ENCODE results near the gene LARGE1. TPM values are rescaled to one million over a fixed set of nuclear protein-coding genes. Genes with fewer than 3 reads are reported as not detected.

The LARGE1 gene
- total and polyA plus RNA-seq, 2 of the 8 experiments (the other 6 are each of a cell fraction or from before 2014, with no cell fraction given) = 43.7 to 83.0 TPM

DNA sequence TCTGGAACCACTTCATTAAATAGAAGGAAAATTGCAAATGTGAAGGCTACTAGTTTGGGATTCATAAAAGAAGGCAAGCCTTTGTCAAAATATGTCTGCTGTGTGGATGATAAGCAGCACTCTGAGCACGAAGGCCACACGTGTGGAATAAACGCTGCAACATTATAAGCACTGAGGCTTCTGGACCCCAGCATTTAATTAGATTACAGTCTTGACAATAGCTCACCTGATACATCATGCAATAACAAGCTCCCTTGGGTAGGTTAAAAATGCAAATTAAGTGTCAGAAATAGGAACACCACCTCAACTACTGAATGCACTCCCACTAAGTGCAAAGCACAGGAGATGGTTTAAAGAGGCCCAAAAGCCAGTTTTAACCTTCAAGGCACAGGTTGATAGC, 179.3 kb downstream of the LARGE1 start:
- Histone ChIP-seq H3K36me3 (ENCODE audit: control insufficient read depth in 2 of 4, insufficient read depth in 4 of 4, low read length in 3 of 4) (0 out of 8 replicates have a peak, but pooled peaks cover 0 to 5% (median 0%) of the 10 kb centered on the region in 4 experiments), H2AK5ac (ENCODE audit: low read depth, low read length) (no peak overlapping the region), H3K27me3 (replicated peaks in 1 of 4; ENCODE audit: control insufficient read depth in 3 of 4, extremely low read depth in 1 of 4, insufficient read depth in 3 of 4, low read length in 3 of 4) (no peaks in the 10 kb centered on the region), H4K8ac (ENCODE audit: extremely low read depth, insufficient read depth, low read length) (no peak overlapping the region), H2AFZ (ENCODE audit: low read length) (no peak overlapping the region), H4K5ac (ENCODE audit: insufficient read length, low read depth, low read length) (no peak overlapping the region), H3K23me2 (ENCODE audit: low read depth, low read length) (no peaks in the 10 kb centered on the region), H2BK12ac (ENCODE audit: low read depth, low read length) (no peak overlapping the region), H2BK20ac (ENCODE audit: low read length) (no peak overlapping the region), H3K4me3 (ENCODE audit: extremely low read depth in 1 of 4, insufficient read depth in 2 of 4, low read depth in 3 of 4, low read length in 4 of 4) (no peak overlapping the region), H3K23ac (ENCODE audit: insufficient read length) (no peak overlapping the region), H3K4me2 (ENCODE audit: insufficient read depth in 1 of 2, low read depth in 2 of 2, low read length in 2 of 2) (no peak overlapping the region), H3K27ac (ENCODE audit: low read depth, low read length) (no peak overlapping the region), H2BK120ac (replicated peaks; ENCODE audit: low read depth, low read length) (no peak overlapping the region), H3K9me3 (ENCODE audit: insufficient read depth in 2 of 2, low read depth in 1 of 2, low read length in 1 of 2) (no peaks in the 10 kb centered on the region), H3K4ac (replicated peaks; ENCODE audit: insufficient read length, low read depth, low read length) (no peak overlapping the region), H4K91ac (replicated peaks; ENCODE audit: insufficient read length, low read length) (no peak overlapping the region), H3K14ac (ENCODE audit: insufficient read length) (no peak overlapping the region), H2BK15ac (ENCODE audit: low read length) (no peak overlapping the region), H3K56ac (replicated peaks; ENCODE audit: insufficient read length, low read depth, low read length) (no peak overlapping the region), H3K79me2 (ENCODE audit: control insufficient read depth in 1 of 2, insufficient read depth in 2 of 2, low read length in 2 of 2) (peaks cover 0 to 93% of the 10 kb centered on the region in 2 experiments), H3K79me1 (ENCODE audit: low read depth, low read length) (peaks cover 16% of the 10 kb centered on the region), H3K9ac (replicated peaks in 1 of 4; ENCODE audit: extremely low read depth in 1 of 4, low read depth in 3 of 4, low read length in 3 of 4) (no peak overlapping the region), H4K20me1 (replicated peaks in 1 of 2; ENCODE audit: control insufficient read depth in 1 of 2, insufficient read depth in 2 of 2, low read length in 2 of 2) (peaks cover 4 to 9% of the 10 kb centered on the region in 2 experiments), H3K18ac (ENCODE audit: extremely low read depth, low read length) (no peak overlapping the region), H3K4me1 (replicated peaks in 1 of 4; ENCODE audit: control insufficient read depth in 3 of 4, insufficient read depth in 4 of 4, low read length in 3 of 4) (peaks cover 7 to 27% (median 24%) of the 10 kb centered on the region in 4 experiments; a peak in 6 of 7 replicates), H2BK5ac (ENCODE audit: low read depth, low read length) (no peak overlapping the region)
- DNase-seq (ENCODE audit: low read depth in 1 of 2, low spot score in 2 of 2) (no peak), FAIRE-seq (no peak)
- ChIA-PET CTCF (ENCODE audit: partially characterized antibody) (interaction anchor here (0.7 to 1.1 kb wide), 2 partner anchors 14 to 22 kb away, joined by 3 read pairs; no protein-coding TSS in a partner anchor), POLR2A (ENCODE audit: partially characterized antibody) (no interaction called here)
- 98% methylated on average over 3 of the region's 3 CpGs; no CpG with 5 or more reads in 1 of the 2 experiments for WGBS, 2 experiments (ENCODE audit: extremely low coverage in 1 of 2, insufficient coverage in 1 of 2, insufficient read length in 1 of 2, insufficient replicate concordance in 2 of 2, low coverage in 1 of 2, low lambda C conversion rate in 2 of 2, missing lambda C conversion rate in 1 of 2)
- no peak for TF ChIP-seq TBP (IDR thresholded peaks at IDR 0.05; ENCODE audit: low read depth, low read length)
- TF ChIP-seq SIN3A (conservative IDR thresholded peaks at IDR 0.05 in 1 of 2, IDR thresholded peaks at IDR 0.05 in 1 of 2; ENCODE audit: low read depth in 1 of 2, low read length in 2 of 2) = no peak
- no peak for TF ChIP-seq SP1 (IDR thresholded peaks at IDR 0.05; ENCODE audit: low read depth, low read length)
- no peak for TF ChIP-seq TAF7 (optimal IDR thresholded peaks at IDR 0.05; ENCODE audit: borderline replicate concordance, low read depth, low read length)
- TF ChIP-seq, protein P1, sequence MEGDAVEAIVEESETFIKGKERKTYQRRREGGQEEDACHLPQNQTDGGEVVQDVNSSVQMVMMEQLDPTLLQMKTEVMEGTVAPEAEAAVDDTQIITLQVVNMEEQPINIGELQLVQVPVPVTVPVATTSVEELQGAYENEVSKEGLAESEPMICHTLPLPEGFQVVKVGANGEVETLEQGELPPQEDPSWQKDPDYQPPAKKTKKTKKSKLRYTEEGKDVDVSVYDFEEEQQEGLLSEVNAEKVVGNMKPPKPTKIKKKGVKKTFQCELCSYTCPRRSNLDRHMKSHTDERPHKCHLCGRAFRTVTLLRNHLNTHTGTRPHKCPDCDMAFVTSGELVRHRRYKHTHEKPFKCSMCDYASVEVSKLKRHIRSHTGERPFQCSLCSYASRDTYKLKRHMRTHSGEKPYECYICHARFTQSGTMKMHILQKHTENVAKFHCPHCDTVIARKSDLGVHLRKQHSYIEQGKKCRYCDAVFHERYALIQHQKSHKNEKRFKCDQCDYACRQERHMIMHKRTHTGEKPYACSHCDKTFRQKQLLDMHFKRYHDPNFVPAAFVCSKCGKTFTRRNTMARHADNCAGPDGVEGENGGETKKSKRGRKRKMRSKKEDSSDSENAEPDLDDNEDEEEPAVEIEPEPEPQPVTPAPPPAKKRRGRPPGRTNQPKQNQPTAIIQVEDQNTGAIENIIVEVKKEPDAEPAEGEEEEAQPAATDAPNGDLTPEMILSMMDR (IDR thresholded peaks at IDR 0.05; ENCODE audit: control extremely low read depth in 1 of 3, insufficient read depth in 1 of 3, low read depth in 1 of 3, low read length in 3 of 3) = no peak
- TF ChIP-seq SIX5 (IDR thresholded peaks at IDR 0.05; ENCODE audit: low read depth, low read length) = no peak
- no peak for TF ChIP-seq SUZ12 (IDR thresholded peaks at IDR 0.05; ENCODE audit: low read length)
- TF ChIP-seq MAFK (IDR thresholded peaks at IDR 0.05; ENCODE audit: low read depth, low read length) = no peak
- no peak for TF ChIP-seq EP300 (IDR thresholded peaks at IDR 0.05; ENCODE audit: borderline replicate concordance in 1 of 2, low read depth in 2 of 2, low read length in 2 of 2)
- TF ChIP-seq JUND (IDR thresholded peaks at IDR 0.05; ENCODE audit: low read length) = no peak
- TF ChIP-seq, protein P2, sequence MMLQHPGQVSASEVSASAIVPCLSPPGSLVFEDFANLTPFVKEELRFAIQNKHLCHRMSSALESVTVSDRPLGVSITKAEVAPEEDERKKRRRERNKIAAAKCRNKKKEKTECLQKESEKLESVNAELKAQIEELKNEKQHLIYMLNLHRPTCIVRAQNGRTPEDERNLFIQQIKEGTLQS (IDR thresholded peaks at IDR 0.05; ENCODE audit: insufficient read depth, low read depth, low read length) = no peak
